GM23338 (cell line): ENCODE results near the gene DAD1. TPM values are rescaled to one million over a fixed set of nuclear protein-coding genes. Genes with fewer than 3 reads are reported as not detected.
"Not testable (repeated sequence)": the region's sequence is repeated elsewhere in the genome, so short reads cannot be mapped to it uniquely, and the experiment has no call there.

Source experiments
- ATAC-seq: fragments of 200-7000 bp; cut with Tn5 transposase; 3 replicates; pipeline ENCODE4 v1.9.1; 2020
- DNase-seq: peaks from one replicate; pipeline ENCODE4 v3.0.0-alpha.2; 2015; ENCODE audit warnings: low spot score
- H2AFZ ChIP-seq: fragments of 200-600 bp; sonication (generic); 2 replicates; pipeline ENCODE4 v1.8.0; 2016; ENCODE audit warnings: antibody characterized with exemption, mild to moderate bottlenecking, moderate library complexity
- H3F3A ChIP-seq: fragments of 200-600 bp; sonication (generic); replicated peaks from 2 replicates; pipeline ENCODE4 v1.8.0; 2017; ENCODE audit warnings: antibody characterized with exemption, mixed run types, low read depth
- H3K27ac ChIP-seq: fragments of 200-600 bp; sonication (generic); 2 replicates; pipeline ENCODE4 v1.6.1; 2016; ENCODE audit warnings: low read depth
- H3K27me3 ChIP-seq: fragments of 200-600 bp; sonication (generic); 2 replicates; pipeline ENCODE4 v1.8.0; 2016; ENCODE audit warnings: mild to moderate bottlenecking, mixed run types, moderate library complexity; ENCODE audit not compliant: insufficient read depth
- H3K36me3 ChIP-seq: fragments of 200-600 bp; sonication (generic); 2 replicates; pipeline ENCODE4 v1.8.0; 2016; ENCODE audit warnings: mild to moderate bottlenecking; ENCODE audit not compliant: insufficient read depth
- H3K4me1 ChIP-seq: fragments of 200-600 bp; sonication (generic); 2 replicates; pipeline ENCODE4 v1.8.0; 2016; ENCODE audit warnings: mild to moderate bottlenecking, moderate library complexity; ENCODE audit not compliant: insufficient read depth
- H3K4me2 ChIP-seq: fragments of 200-600 bp; sonication (generic); 2 replicates; pipeline ENCODE4 v1.7.1; 2017; ENCODE audit warnings: mixed run types
- H3K4me3 ChIP-seq: fragments of 200-600 bp; sonication (generic); 2 replicates; pipeline ENCODE4 v1.6.1; 2016; ENCODE audit warnings: mixed run types
- H3K79me2 ChIP-seq: fragments of 200-600 bp; sonication (generic); replicated peaks from 2 replicates; pipeline ENCODE4 v1.8.0; 2017; ENCODE audit warnings: mild to moderate bottlenecking; ENCODE audit not compliant: insufficient read depth
- H3K9me2 ChIP-seq: fragments of 200-600 bp; sonication (generic); 2 replicates; pipeline ENCODE4 v1.8.0; 2017; ENCODE audit not compliant: insufficient read depth
- H4K20me1 ChIP-seq: fragments of 200-600 bp; sonication (generic); replicated peaks from 2 replicates; pipeline ENCODE4 v1.8.0; 2017; ENCODE audit warnings: mild to moderate bottlenecking; ENCODE audit not compliant: insufficient read depth
- H3K27ac Mint-ChIP-seq: 2 replicates; pipeline ENCODE4 v1.8.0; 2020; ENCODE audit warnings: inconsistent platforms, mild to moderate bottlenecking, moderate library complexity, mixed read lengths
- H3K27me3 Mint-ChIP-seq: 3 replicates; pipeline ENCODE4 v1.8.0; 2022; ENCODE audit warnings: low read depth, mild to moderate bottlenecking, moderate library complexity, mixed read lengths, inconsistent platforms; ENCODE audit not compliant: insufficient read depth, poor library complexity
- H3K36me3 Mint-ChIP-seq: 3 replicates; pipeline ENCODE4 v1.8.0; 2021; ENCODE audit warnings: low read depth, mild to moderate bottlenecking, inconsistent platforms, moderate library complexity, mixed read lengths
- H3K4me1 Mint-ChIP-seq: 3 replicates; pipeline ENCODE4 v1.8.0; 2020; ENCODE audit warnings: mild to moderate bottlenecking, inconsistent platforms, mixed read lengths
- H3K4me3 Mint-ChIP-seq: 3 replicates; pipeline ENCODE4 v1.8.0; 2021; ENCODE audit warnings: moderate library complexity, mild to moderate bottlenecking, inconsistent platforms, mixed read lengths
- H3K9me3 Mint-ChIP-seq: 3 replicates; pipeline ENCODE4 v1.8.0; 2020; ENCODE audit warnings: moderate library complexity, mild to moderate bottlenecking, inconsistent platforms, mixed read lengths
- CREB1 ChIP-seq: fragments of 250-450 bp; sonication (Bioruptor Pico); IDR thresholded peaks from 2 replicates; pipeline ENCODE4 v1.5.0; 2020; ENCODE audit warnings: low read depth, mild to moderate bottlenecking, moderate library complexity
- ETS1 ChIP-seq: IDR thresholded peaks from 2 replicates; pipeline ENCODE4 v1.6.1; 2016; ENCODE audit warnings: antibody characterized with exemption
- EZH2 ChIP-seq: fragments of 200-600 bp; sonication (generic); IDR thresholded peaks from one replicate; pipeline ENCODE4 v1.8.0; 2017; ENCODE audit warnings: antibody characterized with exemption, mild to moderate bottlenecking, low read depth; ENCODE audit not compliant: unreplicated experiment
- NANOG ChIP-seq: IDR thresholded peaks from 2 replicates; pipeline ENCODE4 v1.6.1; 2016; ENCODE audit warnings: antibody characterized with exemption, borderline replicate concordance
- REST ChIP-seq: IDR thresholded peaks from one replicate; pipeline ENCODE4 v1.6.1; 2018; ENCODE audit warnings: antibody characterized with exemption; ENCODE audit not compliant: unreplicated experiment
- polyA plus RNA-seq: library from polyadenylated mRNA; unstranded; fragments of >200 nt; fragmentation: Nextera tagmentation; extraction: Ambion mirVana; gene quantifications from 2 replicates; pipeline ENCODE4 v1.2.1, GENCODE V29; 2016
- total RNA-seq: library from RNA; depleted of rRNA; stranded (reverse); fragments of >200 nt; shearing (Covaris generic); gene quantifications from 2 replicates; pipeline ENCODE4 v1.2.3, GENCODE V29; 2014

Gene DAD1
- total and polyA plus RNA-seq, 2 experiments from 2014 or later = 180 to 252 TPM

- Histone ChIP-seq H3K4me1 (no peaks in the 10 kb centered on the region), H2AFZ (no peak overlapping the region), H3K79me2 (peaks cover 42% of the 10 kb centered on the region), H3F3A (no peaks in the 10 kb centered on the region), H3K36me3 (peaks cover 13% of the 10 kb centered on the region), H4K20me1 (no peaks in the 10 kb centered on the region; the same call in 1 of the 2 replicates), H3K27me3 (no peaks in the 10 kb centered on the region), H3K4me3 (no peak overlapping the region), H3K4me2 (no peak overlapping the region), H3K27ac (no peak overlapping the region), H3K9me2 (no peaks in the 10 kb centered on the region)
- DNase-seq (no peak), ATAC-seq (no peak)
- Mint-ChIP-seq H3K27ac (no peak overlapping the region), H3K27me3 (peaks cover 3% of the 10 kb centered on the region), H3K9me3 (no peaks in the 10 kb centered on the region), H3K36me3 (peaks cover 30% of the 10 kb centered on the region), H3K4me1 (peaks cover 9% of the 10 kb centered on the region; the same call in 2 of the 3 replicates), H3K4me3 (no peak overlapping the region)
- TF ChIP-seq REST (no peak), CREB1 (no peak), EZH2 (no peak), ETS1 (no peak), NANOG (no peak)
Measured at GRCh38 chr14:22566845-22567244, 22.2 kb downstream of the DAD1 start.

GRCh38 chr14:22566266-22566665 lies 22.8 kb downstream of the DAD1 start:
- H3K79me2 ChIP-seq = peaks cover 42% of the 10 kb centered on the region

More at GRCh38 chr14:22566266-22566665, 22.8 kb downstream of the DAD1 start:
- ATAC-seq, H3K4me3 ChIP-seq, H3K4me1 ChIP-seq, H3K27me3 ChIP-seq, H3K27ac ChIP-seq, H3K27ac Mint-ChIP-seq, H3F3A ChIP-seq, H3K9me2 ChIP-seq, H2AFZ ChIP-seq, H4K20me1 ChIP-seq, DNase-seq, H3K4me2 ChIP-seq, H3K27me3 Mint-ChIP-seq, H3K4me3 Mint-ChIP-seq, H3K9me3 Mint-ChIP-seq: not testable (repeated sequence)
- H3K36me3 Mint-ChIP-seq = peaks cover 28% of the 10 kb centered on the region
- H3K4me1 Mint-ChIP-seq = peaks cover 14% of the 10 kb centered on the region; the same call in 2 of the 3 replicates
- H3K36me3 ChIP-seq = peaks cover 13% of the 10 kb centered on the region
